Measurements from ENCODE around the gene TRIM34. TPM values are rescaled to one million over a fixed set of nuclear protein-coding genes. Genes with fewer than 3 reads are reported as not detected.

Gene TRIM34
- total and polyA plus RNA-seq, 2 of the 4 experiments (the other 2 are of a cell fraction) = 6.1 to 8.6 TPM

- peaks cover 8% of the 10 kb centered on the region for H3K36me3 ChIP-seq (ENCODE audit: control insufficient read depth, insufficient read depth, low read length)
- no peak overlapping the region for H2AK5ac ChIP-seq (ENCODE audit: low read depth, low read length)
- H3K27me3 ChIP-seq (ENCODE audit: control insufficient read depth, insufficient read depth, low read length) = no peaks in the 10 kb centered on the region
- H3K9me1 ChIP-seq (ENCODE audit: insufficient read depth, low read length) = peaks cover 4% of the 10 kb centered on the region
- no peak overlapping the region for H3K4me3 ChIP-seq (ENCODE audit: insufficient read depth, low read depth, low read length)
- TF ChIP-seq USF2 (IDR thresholded peaks at IDR 0.05; ENCODE audit: low read depth, low read length) = no peak
- no peak for TF ChIP-seq RFX5 (IDR thresholded peaks at IDR 0.05; ENCODE audit: low read depth, low read length)
- TF ChIP-seq SMC3 (IDR thresholded peaks at IDR 0.05; ENCODE audit: low read depth, low read length) = no peak
- no peak for TF ChIP-seq FOS (IDR thresholded peaks at IDR 0.05; ENCODE audit: low read depth, low read length)
- no peak for TF ChIP-seq ELK1 (IDR thresholded peaks at IDR 0.05; ENCODE audit: borderline replicate concordance, low read depth, low read length)
- TF ChIP-seq MAZ (IDR thresholded peaks at IDR 0.05; ENCODE audit: borderline replicate concordance, low read depth, low read length) = no peak
- TF ChIP-seq MXI1 (IDR thresholded peaks at IDR 0.05; ENCODE audit: borderline replicate concordance, low read depth, low read length) = no peak
- no peak for TF ChIP-seq RCOR1 (IDR thresholded peaks at IDR 0.05; ENCODE audit: insufficient replicate concordance, low read length)
- TF ChIP-seq CHD1 (IDR thresholded peaks at IDR 0.05; ENCODE audit: low read depth, low read length) = no peak
- TF ChIP-seq BHLHE40 (IDR thresholded peaks at IDR 0.05; ENCODE audit: low read depth, low read length) = no peak
- no peak for TF ChIP-seq POLR2A (IDR thresholded peaks at IDR 0.05; ENCODE audit: low read depth, low read length)
- no peak for TF ChIP-seq RAD21 (IDR thresholded peaks at IDR 0.05; ENCODE audit: low read length)
- TF ChIP-seq NFE2L2 (IDR thresholded peaks at IDR 0.05; ENCODE audit: low read depth, low read length) = no peak
- TF ChIP-seq CTCF (conservative IDR thresholded peaks at IDR 0.05; ENCODE audit: low read depth, low read length) = no peak
- no peak for TF ChIP-seq CEBPB (IDR thresholded peaks at IDR 0.05; ENCODE audit: low read depth, low read length)
- TF ChIP-seq MAFK (IDR thresholded peaks at IDR 0.05; ENCODE audit: low read depth, low read length) = no peak
- no peak overlapping the region for H3K23ac ChIP-seq (ENCODE audit: low read depth, low read length)
- DNase-seq (no peak), ATAC-seq (ENCODE audit: low read depth) (no peak)
- H4K5ac ChIP-seq (ENCODE audit: low read depth, low read length) = no peak overlapping the region
- ChIA-PET POLR2A (ENCODE audit: unreplicated experiment) (no interaction called here), CTCF (no interaction called here)
- H2AK9ac ChIP-seq (replicated peaks; ENCODE audit: low read depth, low read length, poor library complexity) = no peak overlapping the region
- intact Hi-C loops (cut with micrococcal nuclease) = no loop called here
- no peak overlapping the region for H4K8ac ChIP-seq (ENCODE audit: low read depth in 2 of 2, low read length in 2 of 2)
- BruUV-seq (replicated peaks) = no TSS peak
- H3K56ac ChIP-seq (ENCODE audit: extremely low read depth, insufficient read depth, low read length) = no peak overlapping the region
- H2BK5ac ChIP-seq (ENCODE audit: low read depth, low read length, poor library complexity, severe bottlenecking) = no peak overlapping the region
- no peaks in the 10 kb centered on the region for H4K20me1 ChIP-seq (ENCODE audit: insufficient read depth, low read length)
- H3K18ac ChIP-seq (ENCODE audit: low read depth, low read length) = no peak overlapping the region
- peaks cover 5% of the 10 kb centered on the region for H3K4me1 ChIP-seq (ENCODE audit: control insufficient read depth, insufficient read depth, low read length)
- no peak overlapping the region for H4K91ac ChIP-seq (ENCODE audit: insufficient read depth, low read depth, low read length)
- no peak overlapping the region for H3K14ac ChIP-seq (replicated peaks; ENCODE audit: low read depth, low read length)
- no peak overlapping the region for H2AFZ ChIP-seq (replicated peaks; ENCODE audit: low read length, poor library complexity)
- H3K27ac ChIP-seq (ENCODE audit: insufficient read depth, low read length) = no peak overlapping the region
- no CpG with 5 or more reads among the region's 3 CpGs for WGBS, 2 experiments (ENCODE audit: extremely low coverage in 2 of 2, insufficient read length in 1 of 2)
- H2BK20ac ChIP-seq (ENCODE audit: low read depth, low read length) = no peak overlapping the region
- dilution Hi-C loops (cut with HindIII; ENCODE audit: low sequenced_read_pairs, unreplicated experiment) = no loop called here
- H2BK15ac ChIP-seq (ENCODE audit: low read depth, low read length) = no peak overlapping the region
- no peak overlapping the region for H3K9ac ChIP-seq (ENCODE audit: low read depth, low read length)
- no peak overlapping the region for H3K4ac ChIP-seq (ENCODE audit: low read depth, low read length)
- H3K79me1 ChIP-seq (ENCODE audit: low read depth in 1 of 2, low read length in 2 of 2) = peaks cover 13 to 25% of the 10 kb centered on the region in 2 experiments
- peak overlapping the region; percentile 16; the same call in 1 of the 2 replicates for H3K4me2 ChIP-seq (ENCODE audit: low read depth, low read length)
- in situ Hi-C loops (cut with MboI; ENCODE audit: low sequenced_read_pairs) = loop anchor here (25.0 kb wide), 1 partner anchor 670 kb away; no protein-coding TSS in a partner anchor
- H3K9me3 ChIP-seq (ENCODE audit: control insufficient read depth, insufficient read depth, low read length) = no peaks in the 10 kb centered on the region
- no peak overlapping the region for H2BK120ac ChIP-seq (ENCODE audit: low read depth, low read length)
Observed at GRCh38 chr11:5691964-5692361, 67.2 kb downstream of the TRIM34 start.
